GM23338 (cell line): ENCODE results near the gene KIAA1217.

Source experiments
- CREB1 ChIP-seq: fragments of 250-450 bp; sonication (Bioruptor Pico); IDR thresholded peaks from 2 replicates; pipeline ENCODE4 v1.5.0; 2020; ENCODE audit warnings: low read depth, mild to moderate bottlenecking, moderate library complexity
- EZH2 ChIP-seq: fragments of 200-600 bp; sonication (generic); IDR thresholded peaks from one replicate; pipeline ENCODE4 v1.8.0; 2017; ENCODE audit warnings: antibody characterized with exemption, mild to moderate bottlenecking, low read depth; ENCODE audit not compliant: unreplicated experiment
- EZH2phosphoT487 ChIP-seq: fragments of 200-600 bp; sonication (generic); IDR thresholded peaks from one replicate; pipeline ENCODE4 v1.8.1; 2018; ENCODE audit warnings: antibody characterized with exemption; ENCODE audit not compliant: unreplicated experiment
- JUNB ChIP-seq: IDR thresholded peaks from one replicate; pipeline ENCODE4 v1.6.1; 2016; ENCODE audit warnings: antibody characterized with exemption; ENCODE audit not compliant: unreplicated experiment
- POLR2AphosphoS5 ChIP-seq: IDR thresholded peaks from 2 replicates; pipeline ENCODE4 v1.6.1; 2016; ENCODE audit warnings: antibody characterized with exemption, low read depth
- ZNF114 ChIP-seq: fragments of 250-450 bp; sonication (Bioruptor Pico); IDR thresholded peaks from 2 replicates; pipeline ENCODE4 v1.5.0; 2020; ENCODE audit warnings: mild to moderate bottlenecking, moderate library complexity
- TF ChIP-seq, protein P1 (sequence below), 2 experiments: fragments of 200-600 bp in 1 of 2; sonication (generic) in 1 of 2; conservative IDR thresholded peaks; 2 replicates each; pipeline versions ENCODE4 v1.5.1 to v1.6.1; 2016 to 2017; ENCODE audit warnings: antibody characterized with exemption in 2 of 2, low read depth in 2 of 2, mild to moderate bottlenecking in 2 of 2, moderate library complexity in 1 of 2
- TF ChIP-seq, protein P2 (sequence below): IDR thresholded peaks from one replicate; pipeline ENCODE4 v1.6.1; 2018; ENCODE audit warnings: antibody characterized with exemption; ENCODE audit not compliant: unreplicated experiment

DNA sequence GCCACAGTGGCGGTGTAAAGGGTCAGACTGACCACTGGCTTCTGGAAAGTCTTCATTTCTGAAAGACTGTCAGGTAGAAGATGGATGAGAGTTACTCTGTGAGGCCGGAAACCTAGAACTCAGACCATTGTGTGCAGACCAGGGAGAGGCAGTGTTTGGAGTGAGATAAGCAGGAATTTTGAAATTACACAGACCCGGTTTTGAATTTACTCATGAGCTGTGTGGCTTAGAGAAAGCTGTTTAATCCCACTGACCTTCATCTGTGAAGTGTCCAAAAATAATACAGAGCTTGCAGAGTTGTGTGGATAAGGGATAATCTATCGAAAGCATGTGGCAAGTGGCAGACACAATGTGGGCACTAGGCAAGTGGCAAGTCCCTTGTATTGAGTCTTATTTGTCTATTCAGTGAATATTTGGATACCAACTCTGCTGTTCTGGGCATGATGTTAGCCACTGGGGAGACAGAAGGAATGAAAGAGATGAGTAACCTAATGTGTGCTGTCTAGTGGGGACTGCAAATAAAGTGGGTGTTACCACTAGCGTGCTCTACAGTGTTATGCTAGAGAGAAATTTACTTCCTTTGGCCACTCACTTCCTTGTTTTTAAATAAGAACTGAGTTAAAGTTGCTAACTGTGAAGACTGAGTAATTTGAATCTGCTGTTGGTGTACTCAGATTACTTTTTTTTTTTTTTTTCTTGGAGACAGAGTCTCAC is 69.4 kb downstream of the KIAA1217 start:
- TF ChIP-seq EZH2phosphoT487 (no peak), ZNF114 (CRISPR knock-in tag) (no peak), POLR2AphosphoS5 (no peak), JUNB (no peak), EZH2 (no peak), CREB1 (CRISPR knock-in tag) (no peak)
- TF ChIP-seq, protein P1, sequence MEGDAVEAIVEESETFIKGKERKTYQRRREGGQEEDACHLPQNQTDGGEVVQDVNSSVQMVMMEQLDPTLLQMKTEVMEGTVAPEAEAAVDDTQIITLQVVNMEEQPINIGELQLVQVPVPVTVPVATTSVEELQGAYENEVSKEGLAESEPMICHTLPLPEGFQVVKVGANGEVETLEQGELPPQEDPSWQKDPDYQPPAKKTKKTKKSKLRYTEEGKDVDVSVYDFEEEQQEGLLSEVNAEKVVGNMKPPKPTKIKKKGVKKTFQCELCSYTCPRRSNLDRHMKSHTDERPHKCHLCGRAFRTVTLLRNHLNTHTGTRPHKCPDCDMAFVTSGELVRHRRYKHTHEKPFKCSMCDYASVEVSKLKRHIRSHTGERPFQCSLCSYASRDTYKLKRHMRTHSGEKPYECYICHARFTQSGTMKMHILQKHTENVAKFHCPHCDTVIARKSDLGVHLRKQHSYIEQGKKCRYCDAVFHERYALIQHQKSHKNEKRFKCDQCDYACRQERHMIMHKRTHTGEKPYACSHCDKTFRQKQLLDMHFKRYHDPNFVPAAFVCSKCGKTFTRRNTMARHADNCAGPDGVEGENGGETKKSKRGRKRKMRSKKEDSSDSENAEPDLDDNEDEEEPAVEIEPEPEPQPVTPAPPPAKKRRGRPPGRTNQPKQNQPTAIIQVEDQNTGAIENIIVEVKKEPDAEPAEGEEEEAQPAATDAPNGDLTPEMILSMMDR (conservative IDR thresholded peaks at IDR 0.05; ENCODE audit: low read depth in 2 of 2), result no peak
- TF ChIP-seq, protein P2, sequence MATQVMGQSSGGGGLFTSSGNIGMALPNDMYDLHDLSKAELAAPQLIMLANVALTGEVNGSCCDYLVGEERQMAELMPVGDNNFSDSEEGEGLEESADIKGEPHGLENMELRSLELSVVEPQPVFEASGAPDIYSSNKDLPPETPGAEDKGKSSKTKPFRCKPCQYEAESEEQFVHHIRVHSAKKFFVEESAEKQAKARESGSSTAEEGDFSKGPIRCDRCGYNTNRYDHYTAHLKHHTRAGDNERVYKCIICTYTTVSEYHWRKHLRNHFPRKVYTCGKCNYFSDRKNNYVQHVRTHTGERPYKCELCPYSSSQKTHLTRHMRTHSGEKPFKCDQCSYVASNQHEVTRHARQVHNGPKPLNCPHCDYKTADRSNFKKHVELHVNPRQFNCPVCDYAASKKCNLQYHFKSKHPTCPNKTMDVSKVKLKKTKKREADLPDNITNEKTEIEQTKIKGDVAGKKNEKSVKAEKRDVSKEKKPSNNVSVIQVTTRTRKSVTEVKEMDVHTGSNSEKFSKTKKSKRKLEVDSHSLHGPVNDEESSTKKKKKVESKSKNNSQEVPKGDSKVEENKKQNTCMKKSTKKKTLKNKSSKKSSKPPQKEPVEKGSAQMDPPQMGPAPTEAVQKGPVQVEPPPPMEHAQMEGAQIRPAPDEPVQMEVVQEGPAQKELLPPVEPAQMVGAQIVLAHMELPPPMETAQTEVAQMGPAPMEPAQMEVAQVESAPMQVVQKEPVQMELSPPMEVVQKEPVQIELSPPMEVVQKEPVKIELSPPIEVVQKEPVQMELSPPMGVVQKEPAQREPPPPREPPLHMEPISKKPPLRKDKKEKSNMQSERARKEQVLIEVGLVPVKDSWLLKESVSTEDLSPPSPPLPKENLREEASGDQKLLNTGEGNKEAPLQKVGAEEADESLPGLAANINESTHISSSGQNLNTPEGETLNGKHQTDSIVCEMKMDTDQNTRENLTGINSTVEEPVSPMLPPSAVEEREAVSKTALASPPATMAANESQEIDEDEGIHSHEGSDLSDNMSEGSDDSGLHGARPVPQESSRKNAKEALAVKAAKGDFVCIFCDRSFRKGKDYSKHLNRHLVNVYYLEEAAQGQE, result no peak
